ELR (cell line): ENCODE results near the gene AP3S1.
"Not testable (repeated sequence)": the region's sequence is repeated elsewhere in the genome, so short reads cannot be mapped to it uniquely, and the experiment has no call there.

Source experiments
- DNase-seq: peaks from one replicate; pipeline ENCODE4 v3.0.0-alpha.2; 2015; ENCODE audit warnings: low read depth

Gene AP3S1

DNA sequence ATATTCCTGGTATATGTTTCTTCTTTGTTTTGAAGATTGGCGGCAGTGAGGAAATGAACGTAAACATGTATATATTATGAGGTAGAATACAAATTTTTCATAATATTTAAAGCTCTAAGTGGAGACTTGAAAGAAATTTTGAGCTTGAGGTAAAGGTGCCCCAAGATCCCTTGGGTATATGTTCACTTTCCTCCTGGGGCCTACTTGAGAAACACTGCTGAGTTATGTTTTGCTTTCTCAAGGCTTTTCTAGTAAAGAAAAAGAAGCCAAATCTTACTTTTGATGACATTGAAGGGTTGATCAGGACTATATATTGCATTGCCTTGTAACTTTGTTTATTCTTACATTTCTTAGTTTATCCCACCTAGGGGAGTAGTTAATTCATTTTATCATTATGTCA, 30.7 kb downstream of the AP3S1 start:
- no peak for DNase-seq

DNA sequence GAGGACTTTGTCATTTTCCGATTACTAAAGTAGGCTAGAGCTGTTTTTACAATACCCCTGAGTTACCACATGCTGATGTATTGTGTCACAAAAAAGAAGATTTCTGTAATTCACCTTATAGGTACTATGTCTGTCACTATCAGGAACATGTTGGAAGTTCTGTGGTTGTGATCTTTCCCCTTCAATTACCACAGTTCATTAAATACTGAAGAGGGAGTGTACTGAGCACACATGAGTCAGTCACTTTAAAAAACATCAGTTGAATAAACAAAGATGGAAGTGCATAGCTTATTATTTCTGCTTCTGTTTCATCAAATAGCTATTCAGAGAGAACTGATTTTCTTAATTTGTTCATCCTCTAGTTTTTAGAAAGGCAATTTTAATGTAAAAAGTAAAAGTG, 31.7 kb downstream of the AP3S1 start:
- peak; percentile 64 for DNase-seq

DNA sequence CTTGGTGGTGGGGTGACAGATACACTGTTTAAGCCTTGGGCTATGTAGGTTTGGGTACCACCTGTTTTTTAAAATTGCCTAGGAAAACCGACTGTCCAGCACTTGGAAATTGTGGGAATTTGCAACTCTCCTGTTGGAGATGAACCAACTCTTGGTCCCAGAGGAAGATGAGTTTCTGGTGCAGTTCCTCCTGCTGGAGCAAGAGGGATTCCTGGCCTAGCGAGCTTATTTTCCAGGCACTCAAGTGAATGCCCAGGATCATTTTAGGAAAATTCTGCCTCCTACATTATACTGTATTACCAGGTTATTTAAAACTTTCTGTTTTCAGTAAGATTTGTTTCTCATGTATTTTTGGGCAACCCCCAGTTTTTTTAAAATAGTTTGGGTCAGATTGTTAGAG, 33.7 kb downstream of the AP3S1 start:
- peak; percentile 22 for DNase-seq

DNA sequence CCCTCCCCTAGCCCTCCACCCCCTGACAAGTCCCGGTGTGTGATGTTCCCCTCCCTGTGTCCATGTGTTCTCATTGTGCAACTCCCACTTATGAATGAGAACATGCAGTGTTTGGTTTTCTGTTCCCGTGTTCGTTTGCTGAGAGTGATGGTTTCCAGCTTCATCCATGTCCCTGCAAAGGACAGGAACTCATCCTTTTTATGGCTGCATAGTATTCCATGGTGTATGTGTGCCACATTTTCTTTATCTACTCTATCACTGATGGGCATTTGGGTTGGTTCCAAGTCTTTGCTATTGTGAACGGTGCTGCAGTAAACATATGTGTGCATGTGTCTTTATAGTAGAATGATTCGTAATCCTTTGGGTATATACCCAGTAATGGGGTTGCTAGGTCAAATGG, 35.6 kb downstream of the AP3S1 start:
- not testable (repeated sequence) for DNase-seq

DNA sequence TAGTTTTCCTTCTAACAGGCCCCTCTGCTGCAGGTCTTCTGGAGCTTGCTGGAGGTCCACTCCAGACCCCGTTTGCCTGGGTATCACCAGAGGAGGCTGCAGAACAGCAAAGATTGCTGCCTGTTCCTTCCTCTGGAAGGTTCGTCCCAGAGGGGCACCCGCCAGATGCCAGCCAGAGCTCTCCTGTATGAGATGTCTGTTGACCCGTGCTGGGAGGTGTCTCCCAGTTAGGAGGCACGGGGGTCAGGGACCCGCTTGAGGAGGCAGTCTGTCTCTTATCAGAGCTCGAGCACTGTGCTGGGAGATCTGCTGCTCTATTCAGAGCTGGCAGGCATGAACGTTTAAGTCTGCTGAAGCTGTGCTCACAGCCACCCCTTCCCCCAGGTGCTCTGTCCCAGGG, 40.7 kb downstream of the AP3S1 start:
- DNase-seq: not testable (repeated sequence)

DNA sequence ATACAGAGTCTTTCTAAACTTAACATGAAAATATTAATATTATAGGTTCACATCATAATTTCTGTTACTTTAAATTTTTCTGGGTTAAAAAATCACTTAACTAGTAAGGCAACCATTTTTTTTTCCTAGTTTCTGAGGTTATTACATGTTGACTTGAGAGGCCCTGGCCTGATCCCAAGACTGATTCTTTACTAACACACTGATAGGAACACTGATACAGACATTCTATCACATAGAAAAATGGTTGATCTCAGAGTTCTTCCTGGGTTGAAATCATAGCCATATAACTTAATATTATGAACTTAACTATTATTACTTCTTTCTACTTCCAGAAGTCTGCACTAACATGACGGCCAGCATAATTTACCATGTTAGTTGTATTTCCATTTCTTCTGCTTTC, 43.0 kb downstream of the AP3S1 start:
- no peak for DNase-seq

DNA sequence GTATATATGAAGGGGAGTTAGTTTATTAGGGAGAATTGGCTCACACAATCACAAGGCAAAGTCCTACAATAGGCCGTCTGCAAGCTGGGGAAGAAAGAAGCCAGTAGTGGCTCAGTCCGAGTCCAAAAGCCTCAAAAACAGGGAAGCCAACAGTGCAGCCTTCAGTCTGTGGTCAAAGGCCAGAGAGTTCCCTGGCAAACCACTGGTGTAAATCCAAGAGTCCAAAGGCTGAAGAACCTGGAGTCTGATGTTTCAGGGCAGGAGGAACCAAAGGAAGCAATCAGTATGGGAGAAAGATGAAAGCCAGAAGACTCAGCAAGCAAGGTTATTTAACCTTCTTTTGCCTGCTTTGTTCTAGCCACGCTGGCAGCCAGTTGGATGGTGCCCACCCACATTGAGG, 43.5 kb downstream of the AP3S1 start:
- not testable (repeated sequence) for DNase-seq

DNA sequence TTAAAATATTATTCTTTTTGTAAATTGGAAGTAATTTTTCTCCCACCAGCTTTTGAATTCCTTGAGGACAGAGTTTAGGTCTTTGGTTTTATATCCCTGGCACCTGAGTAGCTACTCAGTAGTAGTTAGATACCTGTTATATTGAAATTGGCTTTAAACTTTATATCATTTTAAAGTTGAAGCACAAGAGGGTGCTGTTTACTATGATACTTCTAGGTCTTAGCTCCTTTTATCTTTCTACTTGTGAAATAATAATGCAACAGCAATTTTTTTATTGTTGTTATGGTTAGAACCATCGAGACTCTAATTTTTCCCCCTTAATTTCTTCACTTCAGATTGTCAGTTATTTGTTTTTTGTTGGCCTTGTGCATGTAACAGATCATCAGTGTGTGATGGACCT, 46.3 kb downstream of the AP3S1 start:
- peak; percentile 65 for DNase-seq

DNA sequence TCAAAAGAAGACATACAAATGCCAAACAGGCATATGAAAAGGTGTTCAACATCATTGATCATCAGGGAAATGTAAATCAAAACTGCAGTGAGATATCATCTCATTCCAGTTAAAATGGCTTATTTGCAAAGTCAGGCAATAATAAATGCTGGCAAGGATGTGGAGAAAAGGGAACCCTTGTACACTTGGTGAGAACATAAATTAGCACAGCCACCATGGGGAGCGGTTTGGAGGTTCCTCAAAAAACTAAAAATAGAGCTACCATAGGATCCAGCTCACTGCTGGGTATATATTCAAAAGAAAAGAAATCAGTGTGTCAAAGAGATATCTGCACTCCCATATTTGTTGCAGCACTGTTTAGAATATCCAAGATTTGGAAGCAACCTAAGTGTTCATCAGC, 50.3 kb downstream of the AP3S1 start:
- no peak for DNase-seq

DNA sequence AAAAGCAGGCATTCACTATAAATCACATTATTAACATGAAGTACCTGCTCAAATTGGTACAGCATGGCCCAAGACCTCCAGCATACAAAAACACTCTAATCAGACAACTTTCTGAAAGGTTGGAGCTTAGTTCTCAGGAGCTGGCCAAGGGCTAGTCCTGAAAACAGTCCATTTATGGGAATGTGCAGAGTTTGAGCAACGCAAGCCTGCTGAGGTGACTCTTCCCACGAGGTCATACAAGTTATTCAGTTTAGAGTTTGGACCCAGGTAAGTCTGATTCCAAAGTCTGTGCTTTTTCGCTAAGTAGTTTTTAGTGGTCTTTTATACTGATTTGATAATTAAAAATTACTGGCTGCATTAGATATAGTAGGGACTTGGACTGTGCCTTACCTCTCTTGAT, 52.6 kb downstream of the AP3S1 start:
- DNase-seq: peak; percentile 13

DNA sequence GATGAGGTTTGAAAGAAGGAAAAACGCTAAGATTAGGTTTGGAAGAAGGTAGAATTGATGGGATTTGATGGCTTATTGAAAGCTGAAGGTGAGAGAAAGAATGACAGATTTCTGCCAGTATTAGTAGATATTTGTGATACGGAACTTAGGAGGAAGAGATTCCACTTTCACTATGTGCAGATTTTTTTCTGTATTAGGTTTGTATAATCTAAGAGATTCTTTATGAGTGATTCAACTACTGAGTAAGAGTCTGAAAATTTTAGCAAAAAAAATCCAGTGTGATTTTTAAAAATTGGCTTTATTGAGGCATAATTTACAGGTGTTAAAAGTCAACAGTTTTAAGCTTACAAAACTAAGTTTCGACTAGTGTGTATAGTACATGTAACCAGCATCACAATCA, 54.1 kb downstream of the AP3S1 start:
- DNase-seq: peak; percentile 82

DNA sequence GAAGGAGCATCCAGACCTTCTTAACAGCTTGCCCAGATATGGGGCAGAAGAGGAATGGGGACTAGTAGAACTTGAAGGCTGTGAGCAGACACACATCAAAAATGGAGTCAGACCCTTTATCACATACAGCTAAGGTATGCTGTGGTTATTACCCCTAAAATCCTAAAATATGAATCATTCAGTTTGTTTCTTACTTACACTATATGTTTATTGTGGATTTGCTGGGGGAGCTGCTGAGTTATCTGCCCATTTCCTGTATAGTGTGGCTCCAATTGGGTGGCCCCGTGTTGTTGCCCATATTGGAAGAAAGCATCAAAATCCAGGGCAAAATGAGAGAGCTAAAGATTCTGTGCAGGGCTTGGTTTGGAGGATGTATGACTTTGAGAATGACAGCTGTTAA, 56.9 kb downstream of the AP3S1 start:
- peak; percentile 93 for DNase-seq

DNA sequence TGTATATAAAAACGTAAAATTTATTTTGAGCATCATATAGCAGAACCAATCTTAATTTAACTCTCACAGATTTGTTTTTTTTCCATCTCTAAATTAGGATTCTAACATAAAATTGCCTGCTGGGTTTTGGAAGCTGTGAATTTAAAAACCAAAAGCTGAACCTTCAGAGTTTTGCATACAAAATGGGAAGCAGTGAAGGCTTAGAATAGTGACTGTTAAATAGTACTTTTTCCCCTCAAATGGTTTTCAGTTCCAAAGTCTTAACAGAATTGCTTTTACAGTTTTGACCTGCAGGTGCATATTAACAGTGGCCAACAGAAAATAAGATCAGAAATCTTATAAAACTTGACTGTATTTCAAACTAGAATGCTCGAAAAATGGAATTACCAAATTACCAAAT, 65.4 kb downstream of the AP3S1 start:
- no peak for DNase-seq

DNA sequence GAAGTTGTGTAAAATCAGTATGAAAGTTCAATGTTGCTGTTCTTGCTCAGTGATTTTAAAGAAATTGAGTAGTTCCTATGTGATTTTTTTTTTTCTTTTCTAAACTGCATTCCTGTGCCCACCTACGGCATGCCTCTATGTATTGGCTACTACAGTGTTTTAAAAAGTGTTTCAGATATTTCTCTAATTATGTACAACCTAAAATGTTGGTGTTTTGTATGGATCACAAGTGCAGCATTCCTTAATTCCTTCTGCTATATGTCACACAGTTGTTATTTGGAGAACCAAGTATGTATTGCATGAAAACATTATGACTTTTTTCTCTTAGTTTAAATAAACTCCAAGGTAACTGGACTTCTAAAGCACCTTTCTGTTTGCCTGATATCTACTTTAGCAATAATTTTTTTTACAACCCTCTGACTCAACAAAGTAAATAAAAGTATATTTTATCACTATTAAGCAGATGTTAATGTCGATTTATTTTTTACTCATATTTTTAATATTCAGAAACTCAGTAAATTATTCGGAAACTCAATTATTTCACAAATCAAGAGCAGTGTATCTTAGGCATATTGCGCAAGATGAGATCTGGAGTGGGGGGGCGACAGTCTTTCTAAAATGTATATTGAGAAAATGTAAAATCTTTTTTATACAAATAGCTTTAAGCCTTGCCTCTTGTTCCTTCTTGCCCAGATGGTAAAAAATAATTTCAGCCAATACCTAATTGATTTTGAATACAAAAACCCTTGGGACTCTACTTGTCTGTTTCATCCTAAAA, 72.1 kb downstream of the AP3S1 start:
- not testable (repeated sequence) for DNase-seq

DNA sequence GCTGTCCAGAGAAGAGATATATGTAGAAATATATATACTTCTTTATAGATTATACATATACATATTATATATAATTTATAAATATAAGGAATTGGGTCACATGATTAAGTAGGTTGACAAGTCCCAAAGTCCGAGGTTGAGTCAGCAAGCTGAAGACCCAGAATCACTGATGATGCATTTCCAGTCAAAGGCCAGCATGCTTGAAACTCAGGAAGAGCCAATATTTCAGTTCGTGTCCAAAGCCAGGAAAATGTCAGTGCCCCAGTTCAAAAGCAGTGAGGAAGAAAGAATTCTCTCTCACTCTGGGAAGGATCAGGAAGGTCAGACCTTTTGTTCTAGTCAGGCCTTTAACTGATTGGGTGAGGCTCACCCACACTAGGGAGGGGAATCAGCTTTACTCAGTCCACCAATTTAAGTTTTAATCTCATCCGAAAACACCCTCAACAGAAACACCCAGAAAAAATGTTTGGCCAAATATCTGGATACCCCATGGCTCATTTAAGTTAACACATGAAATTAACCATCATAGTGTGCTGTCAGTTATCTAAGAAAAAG, 78.5 kb downstream of the AP3S1 start:
- no peak for DNase-seq

DNA sequence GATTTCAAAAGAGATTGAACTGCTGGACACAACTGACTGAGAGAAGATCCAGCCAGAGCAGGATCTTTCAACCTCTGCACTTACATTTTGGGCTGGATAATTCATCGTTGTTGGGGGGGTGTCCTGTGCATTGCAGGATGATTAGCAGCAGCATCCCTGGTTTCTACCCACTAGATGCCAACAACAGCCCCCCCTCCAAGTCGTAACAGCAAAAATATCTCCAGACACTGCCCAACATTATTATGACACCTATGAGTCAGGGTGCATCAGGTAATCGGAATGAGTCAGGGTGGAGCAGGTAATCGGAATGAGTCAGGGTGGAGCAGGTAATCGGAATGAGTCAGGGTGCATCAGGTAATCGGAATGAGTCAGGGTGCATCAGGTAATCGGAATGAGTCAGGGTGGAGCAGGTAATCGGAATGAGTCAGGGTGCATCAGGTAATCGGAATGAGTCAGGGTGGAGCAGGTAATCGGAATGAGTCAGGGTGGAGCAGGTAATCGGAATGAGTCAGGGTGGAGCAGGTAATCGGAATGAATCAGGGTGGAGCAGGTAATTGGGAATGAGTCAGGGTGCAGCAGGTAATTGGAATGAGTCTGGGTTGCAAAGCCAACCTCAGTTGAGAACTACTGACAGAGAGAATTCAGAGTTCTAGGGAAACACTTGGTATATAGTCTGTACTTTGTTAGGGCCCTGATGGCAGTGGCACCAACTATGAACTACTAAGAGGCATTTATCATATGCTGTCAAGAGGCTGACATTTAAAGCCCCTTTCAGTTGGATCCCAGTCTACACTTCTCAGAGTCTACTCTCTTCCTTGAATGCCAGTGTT, 87.1 kb downstream of the AP3S1 start:
- DNase-seq: not testable (repeated sequence)

DNA sequence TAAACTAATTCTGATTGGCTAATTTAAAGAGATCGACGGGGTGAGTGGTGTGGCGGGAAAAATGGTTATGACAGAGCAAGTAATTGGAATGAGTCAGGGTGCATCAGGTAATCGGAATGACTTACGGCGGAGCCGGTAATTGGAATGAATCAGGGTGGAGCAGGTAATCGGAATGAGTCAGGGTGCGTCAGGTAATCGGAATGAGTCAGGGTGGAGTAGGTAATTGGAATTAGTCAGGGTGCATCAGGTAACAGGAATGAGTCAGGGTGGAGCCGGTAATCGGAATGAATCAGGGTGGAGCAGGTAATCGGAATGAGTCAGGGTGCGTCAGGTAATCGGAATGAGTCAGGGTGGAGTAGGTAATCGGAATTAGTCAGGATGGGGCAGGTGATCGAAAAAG, 88.4 kb downstream of the AP3S1 start:
- DNase-seq: peak; percentile 22

DNA sequence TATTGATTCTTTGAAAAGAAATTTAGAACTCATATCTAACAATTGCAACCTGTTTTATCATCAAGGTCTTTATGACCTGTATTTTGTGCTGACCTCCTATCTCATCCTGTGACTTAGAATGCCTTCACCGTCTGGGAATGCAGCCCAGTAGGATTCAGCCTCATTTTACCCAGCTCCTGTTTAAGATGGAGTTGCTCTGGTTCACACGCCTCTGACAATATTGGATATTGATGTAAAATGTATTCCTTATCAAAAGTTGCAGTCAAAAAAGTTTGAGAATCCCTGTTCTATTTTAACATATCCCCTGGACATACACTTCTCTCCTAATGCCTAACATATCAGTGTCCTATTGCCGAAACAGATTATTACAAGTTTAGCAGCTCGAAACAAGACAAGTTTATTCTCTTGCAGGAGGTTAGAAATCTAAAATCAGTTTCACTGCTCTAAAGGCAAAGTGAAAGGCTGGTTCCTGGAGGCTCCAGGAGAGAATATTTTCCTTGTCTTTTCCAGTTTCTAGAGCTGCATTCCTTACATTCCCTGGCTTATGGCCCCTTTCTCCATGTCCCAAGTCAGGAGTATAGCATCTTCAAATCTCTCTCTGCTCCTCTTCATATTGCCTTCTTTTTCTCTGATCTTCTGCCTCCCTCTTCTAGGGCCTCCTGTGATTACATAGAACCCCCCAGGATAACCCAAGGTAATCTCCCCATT, 89.0 kb downstream of the AP3S1 start:
- DNase-seq: no peak

DNA sequence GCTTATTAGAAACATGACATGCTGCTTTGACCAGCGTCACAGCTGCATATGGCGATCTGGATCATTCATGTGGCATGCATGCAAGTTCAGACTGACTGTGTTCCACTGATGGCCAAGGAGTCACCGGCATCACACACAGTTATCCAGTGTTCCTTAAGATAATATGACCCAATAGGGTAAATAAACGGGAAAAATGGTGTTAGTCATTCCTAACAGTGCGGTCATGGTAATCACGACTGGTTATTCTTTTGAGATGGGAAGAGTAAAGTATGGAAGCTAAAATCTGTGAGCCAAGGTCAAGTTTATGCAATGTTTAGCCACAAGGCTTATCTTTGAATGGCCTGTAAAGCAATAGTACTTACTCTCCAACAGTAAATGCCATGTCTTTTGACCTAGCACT, 91.3 kb downstream of the AP3S1 start:
- DNase-seq: peak; percentile 58

DNA sequence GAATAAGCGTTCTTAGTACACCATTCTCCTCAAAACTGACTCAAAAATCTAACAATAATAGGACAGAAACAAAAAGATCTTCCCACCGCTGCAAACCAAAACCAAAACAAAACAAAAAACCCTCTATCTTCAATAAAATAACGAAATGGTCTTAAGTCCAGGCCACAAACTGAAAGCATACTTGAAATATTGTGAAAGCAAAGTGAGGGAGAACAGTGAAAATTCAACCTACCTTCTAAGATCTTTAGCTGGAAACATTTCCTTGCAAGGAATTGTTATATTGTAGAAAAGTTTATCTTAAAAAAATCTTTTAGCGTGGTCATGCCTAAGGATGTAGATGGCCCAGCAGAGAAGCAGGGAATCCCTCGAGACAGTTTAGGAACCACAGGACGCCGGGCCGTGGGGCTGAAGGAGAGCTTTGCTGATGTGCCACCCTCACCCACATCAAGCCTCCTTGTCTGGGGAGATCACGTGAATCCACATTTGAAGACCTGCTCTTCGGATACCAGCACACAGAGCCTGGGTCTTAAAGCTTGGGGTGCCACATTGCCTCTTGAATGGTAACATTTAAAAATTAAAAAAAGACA, 92.7 kb downstream of the AP3S1 start:
- no peak for DNase-seq

DNA sequence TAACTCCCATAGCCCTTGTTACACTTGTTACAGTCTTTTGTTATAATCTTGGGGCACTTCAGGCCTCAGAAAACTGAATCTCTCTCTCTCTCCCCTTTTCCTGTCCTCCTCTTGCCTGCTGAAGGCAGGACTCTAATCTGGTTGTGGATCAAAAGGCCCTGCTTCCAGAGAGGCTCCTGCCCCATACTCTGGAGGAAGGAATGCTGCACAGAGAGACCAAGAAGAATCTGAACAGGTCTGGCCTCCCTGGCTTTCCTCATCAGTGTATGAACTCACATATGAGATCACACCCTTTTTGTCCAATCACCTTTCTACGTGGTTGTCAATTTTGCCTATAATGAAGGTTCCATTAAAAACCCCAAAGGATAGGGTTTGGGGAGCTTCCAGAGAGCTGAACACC, 94.3 kb downstream of the AP3S1 start:
- DNase-seq: no peak

DNA sequence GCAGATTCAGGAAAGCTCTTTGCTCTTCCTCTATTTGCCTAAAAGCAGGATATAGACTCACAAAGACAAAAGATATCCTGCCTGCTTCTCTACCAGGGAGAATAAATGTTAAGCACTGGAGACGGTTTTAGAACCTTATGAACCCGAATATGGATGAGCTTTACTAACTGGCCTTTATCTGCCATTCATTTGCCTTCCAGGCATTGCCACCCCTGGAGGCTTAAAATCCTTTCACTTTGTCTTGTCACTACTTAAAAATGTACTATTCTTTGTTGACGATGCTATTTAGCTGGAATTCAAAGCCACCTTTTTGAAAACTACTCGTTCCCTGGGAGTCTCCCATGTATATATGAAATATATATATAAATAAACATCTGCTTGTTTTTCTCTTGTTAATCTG, 97.3 kb downstream of the AP3S1 start:
- peak; percentile 55 for DNase-seq
